Hematopoietic multipotent progenitor cell (in vitro differentiated cells): ENCODE measurements around the gene DYNC2I2. TPM values are rescaled to one million over a fixed set of nuclear protein-coding genes. Genes with fewer than 3 reads are reported as not detected.
A peak's percentile ranks its signal among the peaks of the same experiment; 100 is the strongest.
"Not testable (repeated sequence)": the region's sequence is repeated elsewhere in the genome, so short reads cannot be mapped to it uniquely, and the experiment has no call there.

ENCODE experiments used
- DNase-seq, 3 donors: peaks; one replicate each; pipeline ENCODE4 v3.0.0-alpha.2; 2011 to 2015; ENCODE audit warnings: low read depth in 2 of 3, low spot score in 2 of 3
- total RNA-seq: library from RNA; depleted of rRNA; stranded (reverse); fragments of >200 nt; gene quantifications from one replicate; pipeline ENCODE4 v1.2.3, GENCODE V29; 2012

DYNC2I2 gene
- total RNA-seq = 67.6 TPM

DNA sequence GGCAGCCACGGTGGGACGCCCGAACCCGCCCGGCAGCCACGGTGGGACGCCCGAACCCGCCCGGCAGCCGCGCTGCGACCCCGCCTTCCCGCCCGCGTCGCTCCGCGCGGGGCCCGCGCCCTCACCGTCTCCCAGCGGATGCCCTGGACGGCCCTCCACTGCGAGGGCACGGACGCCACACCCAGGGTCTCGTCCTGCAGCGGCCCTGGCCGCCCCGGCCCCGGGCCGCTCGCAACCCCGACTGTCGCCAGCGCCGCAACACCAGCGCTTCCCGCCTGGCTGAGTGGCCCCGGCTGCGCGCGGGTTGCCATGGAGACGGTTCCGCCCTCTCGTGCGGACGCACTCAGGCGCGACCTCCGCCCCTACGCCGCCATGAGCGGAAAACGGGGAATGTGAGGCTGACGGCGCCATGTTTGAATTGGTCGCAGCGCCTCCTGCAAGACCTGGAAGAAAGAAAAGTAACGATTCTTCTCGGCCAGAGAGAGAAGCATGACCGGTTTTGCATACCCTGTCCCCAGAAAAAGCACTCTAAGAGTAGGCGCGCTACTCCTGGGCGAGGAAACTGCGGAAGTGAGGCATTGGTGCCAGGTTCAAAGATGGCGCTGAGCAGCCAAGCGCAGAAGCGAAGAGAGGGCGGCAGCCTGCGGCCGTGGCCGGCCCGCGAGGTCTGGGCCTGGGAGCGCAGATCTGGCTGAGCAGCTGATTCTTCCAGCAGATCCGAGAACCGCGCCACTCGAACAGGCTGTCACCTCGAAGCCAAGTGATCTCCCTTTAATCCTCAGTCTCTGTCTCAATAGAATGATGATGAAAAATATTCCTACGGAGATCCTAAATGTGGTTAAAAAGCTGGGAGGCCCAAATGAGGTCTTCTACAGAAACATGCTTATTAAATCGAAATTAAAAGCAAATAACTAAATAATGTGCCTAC, at the start of gene DYNC2I2:
TSS of gene DYNC2I2 (minus strand) at position 432 of the 928 bp plus-strand sequence. CDS start at position 311, 121 bp downstream.
- peak; percentile 95 to 96 (median 96) for DNase-seq

DNA sequence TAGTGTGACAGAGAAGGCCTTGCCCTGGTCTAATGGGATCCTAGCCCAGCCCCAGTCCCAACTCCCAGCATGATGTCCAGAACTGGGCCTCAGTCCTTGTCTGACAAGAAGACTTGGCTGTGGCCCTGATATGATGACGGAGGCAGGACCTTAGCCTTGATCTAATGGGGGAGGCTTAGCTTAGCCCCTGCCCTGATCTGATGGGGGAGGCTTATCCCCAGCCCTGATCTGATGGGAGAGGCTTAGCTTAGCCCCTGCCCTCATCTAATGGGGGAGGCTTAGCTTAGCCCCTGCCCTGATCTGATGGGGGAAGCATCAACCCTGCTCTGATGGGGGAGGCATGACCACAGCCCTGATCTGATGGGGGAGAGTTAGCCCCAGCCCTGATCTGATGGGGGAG, 49.4 kb upstream of the DYNC2I2 start:
- no peak for DNase-seq

DNA sequence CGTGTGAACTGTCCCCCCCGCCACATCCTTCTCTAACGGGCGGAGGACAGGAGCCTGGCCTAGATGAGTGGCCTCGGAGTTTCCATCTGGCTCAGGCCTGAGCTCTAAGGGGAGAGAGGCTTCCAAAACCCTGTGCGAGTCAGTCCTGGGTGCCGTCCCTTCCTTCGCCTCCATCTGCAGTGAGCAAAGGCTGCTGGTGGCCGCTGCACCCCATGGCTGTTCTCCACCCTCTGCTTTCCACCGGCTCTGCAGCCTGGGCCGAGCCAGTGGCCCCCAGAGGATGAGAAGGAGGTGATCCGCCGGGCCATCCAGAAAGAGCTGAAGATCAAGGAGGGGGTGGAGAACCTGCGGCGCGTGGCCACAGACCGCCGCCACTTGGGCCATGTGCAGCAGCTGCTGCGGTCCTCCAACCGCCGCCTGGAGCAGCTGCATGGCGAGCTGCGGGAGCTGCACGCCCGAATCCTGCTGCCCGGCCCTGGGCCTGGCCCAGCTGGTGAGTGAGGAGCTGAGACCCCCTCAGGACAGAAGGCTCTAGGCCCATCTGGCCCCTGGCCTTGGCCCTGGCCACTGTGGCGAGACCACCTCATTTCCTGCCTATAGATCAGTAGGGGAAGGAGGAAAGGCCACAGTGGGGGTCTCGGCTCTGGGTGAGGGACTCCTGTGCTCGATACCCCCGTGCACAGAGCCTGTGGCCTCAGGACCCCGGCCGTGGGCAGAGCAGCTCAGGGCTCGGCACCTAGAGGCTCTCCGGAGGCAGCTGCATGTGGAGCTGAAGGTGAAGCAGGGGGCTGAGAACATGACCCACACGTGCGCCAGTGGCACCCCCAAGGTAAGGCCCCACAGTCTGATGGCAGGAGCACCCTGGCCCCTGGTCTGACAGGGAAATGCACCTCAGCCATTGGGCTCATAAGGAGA, 48.7 kb upstream of the DYNC2I2 start:
- DNase-seq = no peak

DNA sequence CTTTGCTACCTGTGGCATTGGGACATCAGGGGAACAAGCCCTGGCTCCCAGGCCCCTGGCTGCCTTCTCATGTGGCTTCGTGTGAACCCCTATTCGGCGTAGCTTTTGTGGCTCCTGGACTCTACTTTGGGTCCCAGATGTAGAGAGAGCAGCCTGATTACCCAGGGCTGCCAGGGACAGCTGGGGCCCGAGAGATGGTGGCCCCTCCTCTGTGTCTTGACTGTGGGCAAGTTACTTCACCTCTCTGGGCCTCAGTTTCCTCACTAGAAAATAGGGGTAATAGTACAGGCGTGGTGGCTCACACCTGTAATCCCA, 47.7 kb upstream of the DYNC2I2 start:
- DNase-seq = no peak

DNA sequence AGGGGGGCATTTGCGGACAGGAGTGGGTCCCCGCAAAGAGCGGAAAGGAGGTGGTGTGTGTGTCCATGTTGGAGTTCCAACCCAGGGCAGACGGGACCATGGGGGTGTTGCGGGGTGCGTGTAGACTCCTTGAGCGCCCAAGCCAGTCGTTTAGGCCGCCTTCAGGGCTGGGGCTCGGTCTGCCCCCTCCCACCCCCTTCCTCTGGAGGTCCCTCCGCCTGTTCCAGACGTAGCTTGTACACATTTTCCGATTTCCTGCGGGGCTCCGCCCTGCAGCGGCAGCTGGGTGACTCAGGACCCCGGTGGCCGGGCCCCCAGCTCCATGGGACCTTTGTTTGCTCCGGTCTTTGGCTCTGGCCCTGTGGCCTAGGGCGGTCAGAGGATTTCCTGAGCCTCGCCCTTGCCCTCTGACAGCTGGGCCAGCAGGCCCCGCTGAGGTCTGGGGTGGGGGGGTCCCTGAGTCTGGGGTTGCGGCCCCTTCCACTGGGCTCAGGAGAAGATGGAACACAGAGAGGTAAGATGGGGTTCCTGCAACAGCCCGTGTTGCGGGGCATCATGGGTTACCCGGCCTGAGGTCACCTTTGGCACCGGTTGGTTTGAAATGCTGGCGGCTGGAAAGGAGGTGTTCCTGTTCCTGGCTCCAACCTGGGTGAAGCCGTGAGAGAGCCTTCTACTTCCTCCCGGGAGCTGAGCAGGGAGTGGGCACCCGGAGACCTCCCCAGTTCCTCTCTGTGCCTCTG, 47.1 kb upstream of the DYNC2I2 start:
- no peak for DNase-seq

DNA sequence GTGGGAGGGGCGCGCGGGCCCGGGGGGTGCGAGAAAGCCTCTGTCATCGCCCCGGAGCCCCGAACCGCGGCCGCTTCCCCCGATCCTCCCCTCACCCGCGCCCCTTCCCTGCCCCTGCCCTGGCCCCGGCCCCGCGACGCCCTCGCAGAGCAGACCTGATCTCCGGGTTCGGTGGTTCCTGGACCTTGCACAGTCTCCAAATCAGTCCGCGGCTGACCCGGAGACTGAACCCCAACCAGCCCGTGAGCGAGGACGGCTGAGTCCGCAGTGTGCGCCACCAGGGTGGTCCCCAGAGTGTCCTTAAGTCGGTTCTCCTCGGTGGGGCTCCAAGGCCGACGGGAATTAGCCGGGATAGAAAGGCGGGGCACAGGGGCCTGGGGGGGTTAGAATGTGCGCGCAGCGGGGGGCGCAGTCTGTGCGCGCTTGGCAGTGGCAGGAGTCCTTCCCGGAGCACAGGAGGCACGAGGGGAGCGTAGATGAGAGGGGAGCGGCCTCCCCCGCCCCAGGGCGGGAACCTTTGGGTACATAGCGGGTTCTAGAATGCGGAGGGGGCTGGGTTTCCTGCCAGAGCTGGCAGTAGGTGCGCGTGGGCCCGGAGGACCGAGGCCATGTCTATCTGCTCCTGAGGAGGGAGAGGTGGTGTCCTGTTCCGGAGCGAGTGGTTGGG, 46.4 kb upstream of the DYNC2I2 start:
- peak in 2 of 3 donors; percentile 35 to 38 for DNase-seq

DNA sequence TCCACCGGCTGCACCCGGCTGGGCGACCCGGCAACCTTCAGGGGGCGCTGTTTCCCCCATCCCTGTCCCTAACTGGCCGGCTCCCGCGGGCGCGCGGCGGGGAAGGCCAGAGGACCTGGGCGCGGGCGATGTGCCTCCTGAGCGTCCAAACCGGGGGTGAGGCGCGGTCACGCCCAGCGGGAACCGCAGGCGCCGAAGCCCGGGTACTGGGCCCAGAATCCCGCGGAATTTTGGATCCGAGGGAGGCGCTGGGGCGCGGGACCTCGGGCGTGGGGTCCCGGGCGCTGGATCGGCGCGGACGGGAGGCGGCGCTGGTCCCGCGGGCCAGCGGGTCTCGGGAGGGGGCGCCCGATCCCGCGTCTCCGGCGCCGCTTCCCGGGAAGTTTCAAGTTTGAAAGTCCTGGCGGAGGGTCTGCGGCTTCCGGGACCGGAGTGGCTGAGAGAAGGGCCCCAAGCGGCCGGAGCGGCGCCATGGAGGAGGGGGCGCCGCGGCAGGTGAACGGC, 45.9 kb upstream of the DYNC2I2 start, which contains the start of gene PKN3:
TSS of gene PKN3 (plus strand) at position 59 of the 504 bp plus-strand sequence. CDS start at position 472, 413 bp downstream.
- DNase-seq = peak; percentile 66 to 88 (median 86)

DNA sequence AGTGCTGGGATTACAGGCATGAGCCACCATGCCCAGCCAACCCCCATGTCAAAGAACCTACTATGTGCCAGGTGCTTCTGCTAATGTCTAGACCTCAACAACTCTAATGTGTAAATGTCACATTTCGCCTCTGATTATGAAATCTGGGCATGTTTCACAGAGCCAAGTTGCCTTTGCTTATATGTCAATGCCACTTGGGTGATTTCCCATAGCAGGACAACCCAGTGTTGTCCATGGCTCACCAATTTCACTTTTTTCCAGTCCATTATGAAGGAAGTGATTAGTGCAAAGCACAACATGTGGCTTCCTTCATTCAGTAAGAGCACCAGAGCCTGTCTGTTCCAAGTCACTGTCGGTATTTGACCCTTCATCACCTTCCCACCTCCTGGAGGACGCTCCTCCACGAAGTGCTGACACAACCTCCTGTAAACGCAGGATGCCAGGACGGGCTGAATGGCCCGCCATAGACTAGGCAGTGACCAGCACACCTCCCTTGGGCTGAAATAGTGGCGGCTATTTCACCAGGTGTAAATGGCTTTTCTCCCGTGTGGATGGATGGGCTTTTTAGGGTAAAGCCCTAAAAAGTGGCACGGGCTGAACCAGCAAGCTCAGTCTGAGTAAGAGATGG, 44.7 kb upstream of the DYNC2I2 start:
- no peak for DNase-seq

DNA sequence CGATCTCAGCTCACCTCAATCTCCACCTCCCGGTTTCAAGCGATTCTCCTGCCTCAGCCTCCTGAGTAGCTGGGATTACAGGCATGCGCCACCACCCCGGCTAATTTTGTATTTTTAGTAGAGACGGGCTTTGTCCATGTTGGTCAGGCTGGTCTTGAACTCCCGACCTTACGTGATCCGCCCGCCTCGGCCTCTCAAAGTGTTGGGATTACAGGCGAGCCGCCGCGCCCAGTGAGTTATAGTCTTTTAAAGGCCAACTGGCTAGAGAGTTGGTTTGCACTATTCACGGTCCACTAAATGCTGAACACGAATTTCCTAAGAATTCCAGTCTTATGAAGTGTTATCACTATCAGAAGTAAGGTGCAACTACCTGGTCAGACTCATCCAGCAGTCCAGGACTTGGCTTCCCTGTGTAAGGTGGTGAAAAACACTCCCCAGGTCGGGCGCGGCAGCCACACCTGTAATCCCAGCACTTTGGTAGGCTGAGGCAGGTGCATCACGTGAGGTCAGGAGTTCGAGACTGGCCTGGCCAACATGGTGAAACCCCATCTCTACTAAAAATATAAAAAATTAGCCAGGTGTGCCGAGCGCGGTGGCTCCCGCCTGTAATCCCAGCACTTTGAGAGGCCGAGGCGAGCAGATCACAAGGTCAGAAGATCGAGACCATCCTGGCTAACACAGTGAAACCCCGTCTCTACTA, 42.6 kb upstream of the DYNC2I2 start:
- DNase-seq = not testable (repeated sequence)

DNA sequence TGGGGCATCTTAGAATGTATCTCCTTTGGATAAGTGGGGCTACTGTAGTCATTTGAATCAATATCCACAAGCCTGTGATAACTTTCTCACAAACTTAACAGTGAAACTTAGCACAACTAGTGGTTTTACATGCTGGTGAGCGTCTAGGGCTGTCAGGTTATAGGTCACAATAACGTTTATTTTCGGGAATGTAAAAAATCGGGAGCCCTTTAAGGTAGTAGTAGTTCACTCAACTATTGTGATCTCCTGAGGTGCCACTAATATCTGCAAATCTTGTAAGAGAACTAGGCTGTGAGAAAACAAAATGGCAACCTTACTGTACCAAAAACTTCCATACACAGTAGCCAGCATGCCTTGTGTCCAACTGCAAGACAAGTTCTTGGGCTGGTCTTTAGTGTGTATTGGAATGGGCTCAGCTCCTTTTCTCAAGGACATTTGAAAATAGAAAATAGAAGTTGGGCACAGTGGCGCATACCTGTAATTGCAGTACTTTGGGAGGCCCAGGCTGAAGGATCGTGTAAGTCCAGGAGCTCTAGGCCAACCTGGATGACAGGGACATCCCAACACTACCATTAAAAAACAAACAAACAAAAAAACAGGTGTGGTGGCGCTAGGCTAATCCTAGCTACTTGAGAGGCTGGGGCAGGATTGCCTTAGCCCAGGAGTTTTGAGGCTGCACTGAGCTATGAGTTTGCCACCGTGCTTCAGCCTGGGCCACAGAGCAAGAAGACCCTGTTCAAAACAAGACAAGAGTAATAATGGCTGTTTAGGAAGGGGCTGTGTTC, 40.5 kb upstream of the DYNC2I2 start:
- no peak for DNase-seq

DNA sequence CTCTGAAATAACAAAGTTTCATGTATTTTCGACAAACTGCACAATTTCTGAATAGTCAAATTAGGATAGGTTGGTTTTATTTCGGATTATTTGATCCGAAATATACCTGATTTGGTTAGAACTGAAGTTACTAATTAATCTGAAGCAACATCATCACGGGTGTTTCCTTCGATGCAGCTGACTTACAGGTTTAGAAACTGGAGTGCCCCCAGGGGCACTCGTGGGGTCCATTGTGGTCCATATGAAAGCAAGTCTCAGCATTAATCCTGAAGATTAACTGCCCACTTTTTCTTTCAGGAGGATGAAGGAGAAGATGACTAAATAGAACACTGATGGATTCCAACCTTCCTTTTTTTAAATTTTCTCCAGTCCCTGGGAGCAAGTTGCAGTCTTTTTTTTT, 37.7 kb upstream of the DYNC2I2 start:
- no peak for DNase-seq

DNA sequence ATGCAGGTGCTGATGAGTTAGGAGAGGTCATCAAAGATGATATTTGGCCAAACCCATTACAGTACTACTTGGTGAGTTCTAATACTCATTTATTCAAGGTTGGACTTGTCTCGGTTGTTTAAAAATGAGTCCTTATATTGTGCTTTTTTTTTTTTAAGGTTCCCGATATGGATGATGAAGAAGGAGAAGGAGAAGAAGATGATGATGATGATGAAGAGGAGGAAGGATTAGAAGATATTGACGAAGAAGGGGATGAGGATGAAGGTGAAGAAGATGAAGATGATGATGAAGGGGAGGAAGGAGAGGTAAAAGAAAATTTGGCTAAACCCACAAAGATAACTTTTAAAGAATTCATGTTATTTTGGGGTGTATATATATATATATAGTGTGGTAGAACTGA, 37.1 kb upstream of the DYNC2I2 start:
- DNase-seq = not testable (repeated sequence)

DNA sequence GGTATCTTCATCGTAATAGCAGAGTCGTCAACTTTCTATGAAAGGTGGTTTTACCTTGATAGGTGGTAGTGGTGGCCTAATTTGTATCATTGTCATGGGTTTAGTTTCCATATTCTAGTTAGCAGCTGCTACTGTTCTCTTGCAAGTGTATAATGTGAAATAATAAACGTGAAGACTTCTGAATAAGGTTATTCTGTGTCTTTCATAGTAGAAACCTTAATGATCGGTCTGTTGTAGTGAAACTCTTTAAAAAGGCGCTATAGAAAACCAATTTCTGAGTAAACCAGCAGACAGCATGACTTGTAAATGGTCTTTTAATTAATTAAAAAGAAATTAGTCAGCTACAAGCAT, 34.0 kb upstream of the DYNC2I2 start:
- DNase-seq = no peak

DNA sequence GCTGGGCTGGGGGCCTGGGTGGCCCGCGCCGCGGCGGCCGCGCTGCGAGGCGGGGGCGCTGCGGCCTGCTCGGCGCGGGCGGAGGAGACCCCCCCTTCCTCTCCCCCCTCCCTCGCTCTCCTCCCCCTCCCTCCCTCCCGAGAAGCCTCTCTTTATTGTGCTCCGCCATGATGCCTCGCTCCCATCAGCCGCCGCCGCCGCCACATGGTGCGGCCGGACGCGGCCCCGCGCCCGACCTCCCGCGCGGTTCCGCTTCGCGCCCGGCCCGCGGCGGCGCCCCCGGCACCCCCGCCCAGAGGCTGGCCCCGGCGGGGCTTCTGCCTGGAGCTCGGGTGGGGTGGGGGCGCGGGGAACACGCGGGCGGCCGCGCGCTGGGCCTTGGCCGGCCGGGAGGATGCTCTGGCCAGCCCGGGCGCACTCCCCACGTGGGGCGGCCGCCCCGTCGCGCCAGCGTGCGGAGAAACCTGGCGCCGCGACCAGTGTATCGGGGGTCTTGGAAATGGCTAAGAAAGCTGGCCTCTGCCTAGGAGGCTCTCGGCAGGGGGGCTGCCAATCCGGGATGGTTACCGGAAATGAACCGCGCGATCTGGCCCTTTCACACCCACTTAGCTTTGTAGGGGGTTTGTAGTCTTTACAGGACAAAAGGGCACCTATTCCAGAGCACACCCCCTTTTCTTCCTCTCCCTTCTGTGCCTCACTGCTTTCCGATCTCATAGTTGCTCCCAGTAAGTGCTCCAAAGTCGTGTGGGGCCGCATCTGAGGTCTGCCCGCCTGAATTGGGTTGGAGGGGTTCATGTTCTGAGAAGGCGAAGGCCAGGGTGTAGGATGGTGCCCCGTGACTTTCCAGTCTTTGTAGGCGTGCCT, 33.4 kb upstream of the DYNC2I2 start:
- DNase-seq = peak in 2 of 3 donors; percentile 67 to 70

DNA sequence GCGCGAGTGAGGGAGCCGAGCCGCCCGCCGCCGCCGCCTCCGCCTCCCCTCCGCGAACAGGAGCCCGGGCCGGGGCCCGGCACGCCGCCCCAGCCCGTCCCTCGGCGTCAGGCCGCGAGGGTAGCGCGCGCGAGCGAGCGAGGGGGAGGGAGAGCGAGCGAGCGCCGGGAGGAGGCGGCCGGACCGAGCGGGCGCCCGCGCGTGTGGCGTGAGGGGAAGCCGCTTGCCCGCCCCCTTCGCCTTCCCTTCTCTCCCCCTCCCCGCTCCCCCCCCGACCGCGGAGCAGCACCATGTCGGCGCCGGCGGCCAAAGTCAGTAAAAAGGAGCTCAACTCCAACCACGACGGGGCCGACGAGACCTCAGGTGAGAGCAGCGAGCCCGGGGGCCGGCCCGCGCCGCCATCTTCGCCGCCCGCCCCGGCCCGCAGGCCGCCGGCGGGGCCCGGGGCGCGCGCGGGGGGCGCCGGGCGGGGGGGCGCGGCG, 32.7 kb upstream of the DYNC2I2 start:
- DNase-seq = peak in 1 of 3 donors; percentile 70

DNA sequence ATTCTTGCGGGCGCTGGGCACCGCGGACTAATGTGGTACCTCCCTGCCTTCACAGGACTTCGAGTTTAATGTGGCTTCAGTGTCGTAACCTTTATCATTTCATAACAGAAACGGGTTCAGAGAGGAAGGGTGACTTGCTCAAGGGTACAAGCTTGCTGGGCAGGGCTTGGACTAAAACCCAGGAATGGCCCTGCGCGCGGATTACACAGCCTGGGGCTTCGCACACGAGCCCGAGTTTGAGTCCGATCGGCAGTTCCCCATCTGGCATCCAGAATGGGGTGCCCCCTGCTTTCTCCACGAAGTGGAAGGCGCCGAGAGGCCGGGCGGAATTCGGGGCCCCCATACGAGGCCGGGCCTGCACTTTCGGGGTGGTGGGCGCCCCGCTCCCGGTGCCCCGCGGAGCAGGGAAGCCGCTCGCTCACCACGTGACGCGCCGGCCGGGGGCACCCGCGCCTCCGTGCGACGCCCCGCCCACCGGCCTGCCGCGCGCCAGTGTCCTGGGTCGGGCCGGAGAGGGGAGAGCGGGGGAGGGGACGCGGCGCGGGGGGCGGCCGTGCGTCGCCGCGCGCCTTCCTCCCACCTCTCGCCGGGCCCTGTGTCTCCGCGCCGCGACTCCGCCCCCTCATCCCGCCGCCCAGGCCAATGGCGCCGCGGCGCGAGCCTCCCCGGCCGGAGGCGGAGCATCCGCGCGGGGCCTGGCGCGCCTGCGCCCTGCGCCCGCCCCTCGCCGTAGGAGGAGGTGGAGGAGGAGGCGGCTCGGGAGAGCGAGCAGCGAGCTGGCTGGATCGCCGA, 32.0 kb upstream of the DYNC2I2 start, which contains the start of gene SET:
TSS of gene SET (plus strand) at position 722 of the 792 bp plus-strand sequence. CDS start 361 bp downstream, outside the sequence.
- DNase-seq = peak; percentile 86 to 97 (median 96)
